IPS-20b (cell line): Measurements from ENCODE around the gene GSKIP.

Experiments
- H3K27ac ChIP-seq: one replicate; pipeline ENCODE4 v1.5.1; 2013; ENCODE audit warnings: low read length
- H3K27me3 ChIP-seq: 2 replicates; pipeline ENCODE4 v1.6.1; 2013; ENCODE audit warnings: mild to moderate bottlenecking, low read length, inconsistent platforms; ENCODE audit not compliant: insufficient read depth
- H3K36me3 ChIP-seq: 2 replicates; pipeline ENCODE4 v1.6.1; 2013; ENCODE audit warnings: low read depth, mild to moderate bottlenecking, inconsistent platforms, low read length, moderate library complexity; ENCODE audit not compliant: insufficient read depth
- H3K4me1 ChIP-seq: 2 replicates; pipeline ENCODE4 v1.6.1; 2013; ENCODE audit warnings: mild to moderate bottlenecking, control low read depth, inconsistent platforms, low read length, moderate library complexity; ENCODE audit not compliant: insufficient read depth
- H3K4me3 ChIP-seq: 2 replicates; pipeline ENCODE4 v1.5.1; 2013; ENCODE audit warnings: mild to moderate bottlenecking, low read length, inconsistent platforms
- H3K9ac ChIP-seq: 2 replicates; pipeline ENCODE4 v1.6.1; 2013; ENCODE audit warnings: low read depth, mild to moderate bottlenecking, inconsistent platforms, low read length, moderate library complexity
- H3K9me3 ChIP-seq: 2 replicates; pipeline ENCODE4 v1.6.1; 2013; ENCODE audit warnings: mild to moderate bottlenecking, low read depth, low read length, inconsistent platforms; ENCODE audit not compliant: insufficient read depth

GSKIP gene

DNA sequence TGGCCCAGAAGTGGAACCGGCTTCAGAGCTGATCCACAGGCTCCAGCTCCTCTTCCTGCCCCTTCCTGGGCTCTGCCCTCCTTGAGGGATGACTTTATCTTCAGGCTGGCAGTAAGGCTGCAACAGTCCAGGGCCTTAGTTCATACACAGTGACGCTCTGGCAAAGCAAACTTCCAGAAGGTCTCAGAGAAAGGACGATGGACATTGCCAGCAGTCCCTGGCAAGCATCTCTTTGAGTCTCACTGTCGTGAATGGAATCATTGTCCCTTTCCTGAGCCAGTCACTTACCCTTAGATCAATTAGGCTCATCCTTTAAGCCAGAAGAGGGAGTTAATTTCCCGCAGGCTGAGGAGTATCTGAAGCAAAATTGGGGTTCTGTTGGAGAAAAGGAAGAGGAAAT, 37.2 kb downstream of the GSKIP start:
- no peaks in the 10 kb centered on the region for H3K9me3 ChIP-seq
- H3K27ac ChIP-seq, result no peak overlapping the region
- no peaks in the 10 kb centered on the region for H3K4me1 ChIP-seq
- H3K9ac ChIP-seq, result no peak overlapping the region
- H3K36me3 ChIP-seq, result no peaks in the 10 kb centered on the region
- H3K27me3 ChIP-seq, result no peaks in the 10 kb centered on the region
- H3K4me3 ChIP-seq, result no peak overlapping the region

DNA sequence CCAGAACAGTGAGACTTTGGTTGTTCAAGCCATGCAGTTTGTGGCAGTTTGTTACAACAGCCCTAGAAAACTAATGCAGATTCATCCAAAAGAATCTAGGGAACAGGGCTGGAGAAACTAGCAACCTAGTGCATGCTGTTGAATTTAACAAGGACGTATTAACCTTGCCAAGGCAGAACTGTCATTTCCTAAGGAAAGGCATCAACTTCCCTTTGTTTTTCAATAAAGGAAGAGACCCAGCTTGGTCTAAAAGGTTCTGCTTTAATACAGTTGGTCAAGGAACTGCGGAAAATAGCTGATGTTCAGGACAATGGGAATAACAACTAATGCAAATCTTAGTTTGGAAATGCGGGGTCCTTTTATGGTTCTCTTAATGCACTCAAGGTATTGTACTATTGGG, 40.1 kb downstream of the GSKIP start:
- no peak overlapping the region for H3K27ac ChIP-seq
- no peak overlapping the region for H3K9ac ChIP-seq
- H3K4me3 ChIP-seq, result no peak overlapping the region
- no peaks in the 10 kb centered on the region for H3K9me3 ChIP-seq
- no peaks in the 10 kb centered on the region for H3K4me1 ChIP-seq
- no peaks in the 10 kb centered on the region for H3K27me3 ChIP-seq
- no peaks in the 10 kb centered on the region for H3K36me3 ChIP-seq

- Histone ChIP-seq H3K4me3 (no peak overlapping the region), H3K36me3 (no peaks in the 10 kb centered on the region), H3K27me3 (no peaks in the 10 kb centered on the region), H3K4me1 (no peaks in the 10 kb centered on the region), H3K9me3 (no peaks in the 10 kb centered on the region), H3K9ac (no peak overlapping the region), H3K27ac (no peak overlapping the region)
These were observed 42.4 kb downstream of the GSKIP start for GRCh38 chr14:96405677-96406076.

- Histone ChIP-seq H3K9me3 (no peaks in the 10 kb centered on the region), H3K27ac (no peak overlapping the region), H3K36me3 (no peaks in the 10 kb centered on the region), H3K4me3 (no peak overlapping the region), H3K9ac (no peak overlapping the region), H3K27me3 (no peaks in the 10 kb centered on the region), H3K4me1 (no peaks in the 10 kb centered on the region)
These were observed 44.7 kb downstream of the GSKIP start for GRCh38 chr14:96407935-96408570.

- no peak overlapping the region for H3K27ac ChIP-seq
- no peaks in the 10 kb centered on the region for H3K4me1 ChIP-seq
- no peak overlapping the region for H3K4me3 ChIP-seq
- H3K9me3 ChIP-seq, result no peaks in the 10 kb centered on the region
- no peaks in the 10 kb centered on the region for H3K36me3 ChIP-seq
- no peak overlapping the region for H3K9ac ChIP-seq
- no peaks in the 10 kb centered on the region for H3K27me3 ChIP-seq
These were observed 45.3 kb downstream of the GSKIP start for GRCh38 chr14:96408608-96409007.

DNA sequence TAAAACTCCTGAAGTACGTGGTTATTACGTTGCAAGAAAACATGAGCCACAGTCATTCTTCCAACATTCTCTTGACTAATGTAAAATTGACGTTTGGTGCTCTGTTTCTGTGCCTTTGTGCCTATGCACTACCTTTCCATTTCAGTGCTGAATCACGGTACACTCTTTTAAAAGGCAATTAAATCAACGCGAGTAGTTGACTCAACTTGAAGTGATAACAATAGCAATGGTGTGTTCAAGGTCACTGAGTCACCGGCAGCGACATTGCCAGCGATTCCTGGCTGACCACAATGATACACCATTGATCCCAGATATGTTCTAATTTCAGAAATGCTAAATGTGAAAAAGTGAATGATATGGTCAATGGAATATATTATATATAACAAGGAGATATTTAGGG, 46.4 kb downstream of the GSKIP start:
- Histone ChIP-seq H3K4me1 (no peaks in the 10 kb centered on the region), H3K36me3 (no peaks in the 10 kb centered on the region), H3K9ac (no peak overlapping the region), H3K4me3 (no peak overlapping the region), H3K9me3 (no peaks in the 10 kb centered on the region), H3K27ac (no peak overlapping the region), H3K27me3 (no peaks in the 10 kb centered on the region)

- H3K27me3 ChIP-seq, result no peaks in the 10 kb centered on the region
- H3K4me3 ChIP-seq, result no peak overlapping the region
- no peaks in the 10 kb centered on the region for H3K36me3 ChIP-seq
- no peaks in the 10 kb centered on the region for H3K9me3 ChIP-seq
- no peak overlapping the region for H3K9ac ChIP-seq
- H3K4me1 ChIP-seq, result no peaks in the 10 kb centered on the region
- H3K27ac ChIP-seq, result no peak overlapping the region
These were observed 46.8 kb downstream of the GSKIP start for GRCh38 chr14:96410119-96410518.

GRCh38 chr14:96413526-96413925, 50.2 kb downstream of the GSKIP start:
- H3K4me3 ChIP-seq, result no peak overlapping the region
- H3K27me3 ChIP-seq, result no peaks in the 10 kb centered on the region
- H3K4me1 ChIP-seq, result no peaks in the 10 kb centered on the region
- no peak overlapping the region for H3K9ac ChIP-seq
- H3K9me3 ChIP-seq, result no peaks in the 10 kb centered on the region
- H3K36me3 ChIP-seq, result no peaks in the 10 kb centered on the region
- no peak overlapping the region for H3K27ac ChIP-seq

GRCh38 chr14:96415559-96415958, 52.2 kb downstream of the GSKIP start:
- no peaks in the 10 kb centered on the region for H3K9me3 ChIP-seq
- H3K36me3 ChIP-seq, result no peaks in the 10 kb centered on the region
- no peak overlapping the region for H3K9ac ChIP-seq
- no peaks in the 10 kb centered on the region for H3K4me1 ChIP-seq
- H3K27me3 ChIP-seq, result no peaks in the 10 kb centered on the region
- H3K4me3 ChIP-seq, result no peak overlapping the region
- no peak overlapping the region for H3K27ac ChIP-seq

- Histone ChIP-seq H3K4me3 (no peak overlapping the region), H3K4me1 (no peaks in the 10 kb centered on the region), H3K27me3 (no peaks in the 10 kb centered on the region), H3K27ac (no peak overlapping the region), H3K9ac (no peak overlapping the region), H3K36me3 (no peaks in the 10 kb centered on the region), H3K9me3 (no peaks in the 10 kb centered on the region)
These were observed 53.0 kb downstream of the GSKIP start for GRCh38 chr14:96416292-96416691.

GRCh38 chr14:96417254-96417653, 53.9 kb downstream of the GSKIP start:
- Histone ChIP-seq H3K27me3 (no peaks in the 10 kb centered on the region), H3K4me3 (no peak overlapping the region), H3K4me1 (no peaks in the 10 kb centered on the region), H3K9ac (no peak overlapping the region), H3K27ac (no peak overlapping the region), H3K36me3 (no peaks in the 10 kb centered on the region), H3K9me3 (no peaks in the 10 kb centered on the region)

GRCh38 chr14:96418075-96418474, 54.7 kb downstream of the GSKIP start:
- no peaks in the 10 kb centered on the region for H3K27me3 ChIP-seq
- H3K4me3 ChIP-seq, result no peak overlapping the region
- no peaks in the 10 kb centered on the region for H3K36me3 ChIP-seq
- no peaks in the 10 kb centered on the region for H3K9me3 ChIP-seq
- H3K4me1 ChIP-seq, result no peaks in the 10 kb centered on the region; the same call in 1 of the 2 replicates
- H3K9ac ChIP-seq, result no peak overlapping the region
- no peak overlapping the region for H3K27ac ChIP-seq
